ENCODE measurements around the gene TCP11L2. TPM values are rescaled to one million over a fixed set of nuclear protein-coding genes. Genes with fewer than 3 reads are reported as not detected.

TCP11L2 gene
- total RNA-seq, 4 donors from 2014 or later: 8.0 to 47.8 (median 41.7) TPM

DNA sequence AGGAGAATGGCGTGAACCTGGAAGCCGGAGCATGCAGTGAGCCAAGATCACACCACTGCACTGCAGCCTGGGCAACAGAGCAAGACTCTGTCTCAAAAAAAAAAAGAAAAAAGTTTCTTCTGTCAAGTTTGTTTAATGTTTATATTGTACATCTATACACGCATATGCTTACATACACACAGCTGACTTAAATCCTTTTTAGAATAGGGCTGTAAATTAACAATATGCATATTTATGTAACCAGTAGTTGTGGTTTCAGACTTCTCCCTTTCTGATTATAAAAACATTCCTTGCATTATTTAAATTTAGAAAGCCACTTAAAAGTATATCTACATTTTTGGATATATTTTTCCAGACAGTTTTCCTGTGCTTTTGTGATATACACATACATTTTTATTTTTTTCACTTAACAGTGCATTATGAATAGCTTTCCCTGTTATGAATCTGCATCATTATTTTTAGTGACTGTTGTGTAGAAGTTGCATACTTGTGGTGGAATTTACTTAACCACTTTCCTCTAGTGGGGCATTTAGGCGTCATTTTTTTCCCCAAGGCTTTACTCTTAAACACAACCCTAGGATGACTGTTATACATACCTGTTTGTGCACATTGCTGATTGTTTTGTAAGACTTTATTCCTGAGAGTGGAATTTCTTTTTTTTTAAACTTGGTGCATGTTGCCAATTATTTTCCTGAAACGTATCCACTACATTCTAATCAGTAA is 84.4 kb downstream of the TCP11L2 start:
- Histone ChIP-seq H3K27ac (no peak overlapping the region), H3K36me3 (peaks cover 0 to 5% (median 0%) of the 10 kb centered on the region in 4 donors), H3K4me3 (no peak overlapping the region), H3K27me3 (no peaks in the 10 kb centered on the region), H3K9me3 (no peaks in the 10 kb centered on the region), H3K4me1 (no peaks in the 10 kb centered on the region)
- in situ Hi-C loops (cut with MboI; ENCODE audit: low pct_ligation_motif_present in 1 of 4, low pct_unique_long_range_greater_than_20kb in 1 of 4, low sequenced_read_pairs in 3 of 4) (loop anchor here (5.0 to 25.0 kb wide), 6 partner anchors 450 to 725 kb away; no protein-coding TSS in a partner anchor), intact Hi-C loops (cut with DNase I; ENCODE audit: low total_unique reads) (loop anchor here (10.0 kb wide), 2 partner anchors 458 to 538 kb away; no protein-coding TSS in a partner anchor)
- 83 to 93% methylated on average over 5 of the region's 5 CpGs for WGBS, 2 donors (ENCODE audit: low coverage in 1 of 2)
- TF ChIP-seq POLR2AphosphoS5 (IDR thresholded peaks at IDR 0.05) (no peak), POLR2A (IDR thresholded peaks at IDR 0.05) (no peak), EP300 (IDR thresholded peaks at IDR 0.05; ENCODE audit: low read depth) (no peak)
- TF ChIP-seq, protein P1, sequence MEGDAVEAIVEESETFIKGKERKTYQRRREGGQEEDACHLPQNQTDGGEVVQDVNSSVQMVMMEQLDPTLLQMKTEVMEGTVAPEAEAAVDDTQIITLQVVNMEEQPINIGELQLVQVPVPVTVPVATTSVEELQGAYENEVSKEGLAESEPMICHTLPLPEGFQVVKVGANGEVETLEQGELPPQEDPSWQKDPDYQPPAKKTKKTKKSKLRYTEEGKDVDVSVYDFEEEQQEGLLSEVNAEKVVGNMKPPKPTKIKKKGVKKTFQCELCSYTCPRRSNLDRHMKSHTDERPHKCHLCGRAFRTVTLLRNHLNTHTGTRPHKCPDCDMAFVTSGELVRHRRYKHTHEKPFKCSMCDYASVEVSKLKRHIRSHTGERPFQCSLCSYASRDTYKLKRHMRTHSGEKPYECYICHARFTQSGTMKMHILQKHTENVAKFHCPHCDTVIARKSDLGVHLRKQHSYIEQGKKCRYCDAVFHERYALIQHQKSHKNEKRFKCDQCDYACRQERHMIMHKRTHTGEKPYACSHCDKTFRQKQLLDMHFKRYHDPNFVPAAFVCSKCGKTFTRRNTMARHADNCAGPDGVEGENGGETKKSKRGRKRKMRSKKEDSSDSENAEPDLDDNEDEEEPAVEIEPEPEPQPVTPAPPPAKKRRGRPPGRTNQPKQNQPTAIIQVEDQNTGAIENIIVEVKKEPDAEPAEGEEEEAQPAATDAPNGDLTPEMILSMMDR (IDR thresholded peaks at IDR 0.05): no peak
- no peak for DNase-seq

DNA sequence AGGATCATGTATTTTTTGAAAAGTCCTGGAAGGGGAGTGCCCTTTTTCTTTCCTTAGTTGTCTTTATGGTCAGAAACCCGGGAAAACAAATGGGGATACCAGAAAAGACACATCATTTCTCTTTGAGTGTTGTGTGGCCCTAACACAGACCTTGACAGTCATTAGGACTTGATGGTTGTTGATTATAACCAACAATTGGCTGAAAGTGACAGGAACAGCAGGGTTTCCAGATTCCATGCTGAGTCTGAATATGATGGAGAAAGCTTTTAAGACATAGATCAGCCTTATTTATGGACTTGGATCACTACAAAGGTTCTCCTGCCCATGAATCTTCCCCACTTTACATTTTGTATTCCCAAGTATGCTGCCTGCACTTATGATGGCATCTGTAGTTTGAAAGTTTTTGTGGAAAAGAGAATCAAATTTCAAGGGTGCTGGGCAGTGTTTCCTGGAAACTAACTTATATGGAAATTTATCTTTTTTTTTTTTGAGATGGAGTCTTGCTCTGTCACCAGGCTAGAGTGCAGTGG is 85.4 kb downstream of the TCP11L2 start:
- 64 to 82% methylated on average over 1 of the region's 1 CpG for WGBS, 2 donors (ENCODE audit: low coverage in 1 of 2)
- H3K36me3 ChIP-seq: no peaks in the 10 kb centered on the region
- no peaks in the 10 kb centered on the region for H3K27me3 ChIP-seq
- intact Hi-C loops (cut with DNase I; ENCODE audit: low total_unique reads) (loop anchor here (10.0 kb wide), 2 partner anchors 457 to 537 kb away; no protein-coding TSS in a partner anchor), in situ Hi-C loops (cut with MboI; ENCODE audit: low pct_ligation_motif_present in 1 of 4, low pct_unique_long_range_greater_than_20kb in 1 of 4, low sequenced_read_pairs in 3 of 4) (loop anchor here (5.0 to 25.0 kb wide), 6 partner anchors 449 to 724 kb away; no protein-coding TSS in a partner anchor)
- DNase-seq: no peak
- no peaks in the 10 kb centered on the region for H3K9me3 ChIP-seq
- H3K4me1 ChIP-seq: no peaks in the 10 kb centered on the region
- H3K4me3 ChIP-seq: no peak overlapping the region
- H3K27ac ChIP-seq: no peak overlapping the region
- no peak for TF ChIP-seq EP300 (IDR thresholded peaks at IDR 0.05; ENCODE audit: low read depth)
- no peak for TF ChIP-seq POLR2AphosphoS5 (IDR thresholded peaks at IDR 0.05)
- TF ChIP-seq POLR2A (IDR thresholded peaks at IDR 0.05): no peak
- TF ChIP-seq, protein P1 (IDR thresholded peaks at IDR 0.05): no peak

DNA sequence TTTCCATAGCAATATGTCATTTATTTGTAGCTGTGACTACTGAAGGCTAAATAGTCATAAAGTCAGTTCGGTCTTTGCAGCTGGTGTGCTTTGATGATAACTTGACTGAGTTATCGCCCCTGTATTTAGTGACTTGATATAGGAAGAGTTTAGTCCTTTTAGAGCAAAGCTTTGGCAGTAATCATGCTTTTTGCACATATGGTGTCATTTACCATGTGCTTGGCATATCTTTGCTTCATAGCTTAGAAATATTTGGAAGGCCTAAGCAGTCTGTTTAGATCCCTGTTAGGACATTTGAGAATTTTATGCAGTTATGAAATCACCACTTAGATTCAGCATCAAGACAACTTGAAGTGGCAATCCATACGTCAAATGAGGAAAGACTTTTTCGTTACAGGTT is 86.6 kb downstream of the TCP11L2 start:
- no peak overlapping the region for H3K27ac ChIP-seq
- in situ Hi-C loops (cut with MboI; ENCODE audit: low pct_ligation_motif_present in 1 of 4, low pct_unique_long_range_greater_than_20kb in 1 of 4, low sequenced_read_pairs in 3 of 4): loop anchor here (5.0 to 25.0 kb wide), 6 partner anchors 448 to 723 kb away; no protein-coding TSS in a partner anchor
- 88 to 100% methylated on average over 4 of the region's 4 CpGs for WGBS, 2 donors (ENCODE audit: low coverage in 1 of 2)

DNA sequence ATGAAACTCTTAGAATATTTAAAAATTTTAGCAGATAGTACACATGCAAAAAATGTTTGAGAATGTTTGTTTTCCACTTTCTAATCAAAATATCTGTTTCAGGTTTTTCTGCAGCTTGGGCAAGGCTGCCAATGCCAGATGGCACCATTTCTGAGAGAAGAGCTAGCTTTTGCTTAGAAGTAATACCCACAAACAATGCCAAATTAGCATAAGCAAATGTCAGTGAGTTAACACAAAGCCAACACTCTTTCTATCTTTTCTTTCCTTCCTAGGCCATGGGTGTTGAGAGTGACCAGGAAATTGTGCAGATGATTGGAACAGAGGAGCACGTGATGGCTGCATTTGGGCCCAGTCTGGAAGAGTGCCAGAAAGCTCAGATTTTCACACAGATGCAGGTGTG is 90.2 kb downstream of the TCP11L2 start:
- DNase-seq: no peak
- H3K36me3 ChIP-seq: peaks cover 0 to 11% (median 0%) of the 10 kb centered on the region in 4 donors
- in situ Hi-C loops (cut with MboI; ENCODE audit: low pct_ligation_motif_present in 1 of 4, low pct_unique_long_range_greater_than_20kb in 1 of 4, low sequenced_read_pairs in 3 of 4) (loop anchor here in 3 of 4 donors (25.0 kb wide), 2 partner anchors 445 to 720 kb away; no protein-coding TSS in a partner anchor), intact Hi-C loops (cut with DNase I; ENCODE audit: low total_unique reads) (no loop called here)
- no peaks in the 10 kb centered on the region for H3K4me1 ChIP-seq
- 80 to 100% methylated on average over 1 of the region's 1 CpG for WGBS, 2 donors (ENCODE audit: low coverage in 1 of 2)
- no peak overlapping the region for H3K4me3 ChIP-seq
- no peak for TF ChIP-seq POLR2A (IDR thresholded peaks at IDR 0.05)
- no peak for TF ChIP-seq EP300 (IDR thresholded peaks at IDR 0.05; ENCODE audit: low read depth)
- TF ChIP-seq, protein P1 (IDR thresholded peaks at IDR 0.05): no peak
- TF ChIP-seq POLR2AphosphoS5 (IDR thresholded peaks at IDR 0.05): no peak
- H3K27ac ChIP-seq: no peak overlapping the region
- H3K9me3 ChIP-seq: no peaks in the 10 kb centered on the region
- no peaks in the 10 kb centered on the region for H3K27me3 ChIP-seq

More for the DNA sequence above, 86.6 kb downstream of the TCP11L2 start:
- no peaks in the 10 kb centered on the region for H3K36me3 ChIP-seq
- TF ChIP-seq, protein P1 (IDR thresholded peaks at IDR 0.05): no peak
- TF ChIP-seq POLR2A (IDR thresholded peaks at IDR 0.05): no peak
- no peak for TF ChIP-seq EP300 (IDR thresholded peaks at IDR 0.05; ENCODE audit: low read depth)
- TF ChIP-seq POLR2AphosphoS5 (IDR thresholded peaks at IDR 0.05): no peak
- no peak for DNase-seq
- H3K9me3 ChIP-seq: no peaks in the 10 kb centered on the region
- intact Hi-C loops (cut with DNase I; ENCODE audit: low total_unique reads): loop anchor here (10.0 kb wide), 2 partner anchors 456 to 536 kb away; no protein-coding TSS in a partner anchor
- no peak overlapping the region for H3K4me3 ChIP-seq
- H3K27me3 ChIP-seq: no peaks in the 10 kb centered on the region
- no peaks in the 10 kb centered on the region for H3K4me1 ChIP-seq

Data from transverse colon (tissue), 4 donors.